HepG2 (cell line): Measurements from ENCODE around the gene PFKM. TPM values are rescaled to one million over a fixed set of nuclear protein-coding genes. Genes with fewer than 3 reads are reported as not detected.
A peak's percentile ranks its signal among the peaks of the same experiment; 100 is the strongest.

ENCODE experiments used
- ATAC-seq: fragments of 200-7000 bp; cut with Tn5 transposase; 3 replicates; pipeline ENCODE4 v1.9.1; 2020; ENCODE audit warnings: mild to moderate bottlenecking, moderate library complexity
- BruUV-seq: library from RNA; stranded (reverse); fragments of 400-500 nt; replicated peaks from 2 replicates; lab custom pipeline; 2021; lab: Mats Ljungman, UMichigan
- CTCF ChIA-PET: fragments of 300-600 bp; formaldehyde crosslinking; extraction: SDS; loops from one replicate; lab custom pipeline; 2021; ENCODE audit warnings: low total read pairs, inconsistent platforms, low intra/inter-chr PET ratio; lab: Yijun Ruan, JAX
- POLR2A ChIA-PET: fragments of 350-600 bp; sonication (Branson Sonifier 250); formaldehyde crosslinking; loops from one replicate; lab custom pipeline; 2020; ENCODE audit warnings: antibody characterized with exemption, inconsistent platforms; lab: Yijun Ruan, JAX
- DNase-seq: peaks from one replicate; pipeline ENCODE4 v3.0.0-alpha.2; 2015; ENCODE audit warnings: low spot score
- FAIRE-seq: peaks from 3 replicates; lab custom pipeline; 2011; peaks lifted over from hg19 to GRCh38; lab: Jason Lieb, UNC
- H2AFZ ChIP-seq: one replicate; pipeline ENCODE4 v1.6.1; 2011; ENCODE audit warnings: low read length, inconsistent platforms
- H3K27ac ChIP-seq: fragments of 300-600 bp; 3 replicates; pipeline ENCODE4 v1.8.0; 2011; ENCODE audit warnings: mixed run types, mild to moderate bottlenecking, mixed read lengths, low read length, inconsistent platforms; ENCODE audit not compliant: insufficient read depth; ENCODE audit errors: extremely low read length
- H3K27me3 ChIP-seq, 2 experiments: fragments of 200-600 bp in 1 of 2; 2 replicates in 1 of 2; 3 replicates in 1 of 2; pipeline versions ENCODE4 v1.6.0 to v1.8.0; 2011; ENCODE audit warnings: low read length in 2 of 2, mild to moderate bottlenecking in 2 of 2, moderate library complexity in 2 of 2, inconsistent platforms in 1 of 2; ENCODE audit not compliant: insufficient read depth in 2 of 2, control insufficient read depth in 1 of 2
- H3K36me3 ChIP-seq, 2 experiments: fragments of 200-600 bp in 1 of 2; replicated peaks in 1 of 2; 2 replicates in 1 of 2; 3 replicates in 1 of 2; pipeline versions ENCODE4 v1.5.1 to v1.8.0; 2011; ENCODE audit warnings: low read length in 2 of 2, inconsistent platforms in 1 of 2; ENCODE audit not compliant: insufficient read depth in 2 of 2, control insufficient read depth in 1 of 2
- H3K4me1 ChIP-seq: 2 replicates; pipeline ENCODE4 v1.5.1; 2012; ENCODE audit warnings: low read length, inconsistent platforms; ENCODE audit not compliant: insufficient read depth
- H3K4me2 ChIP-seq: 2 replicates; pipeline ENCODE4 v1.6.0; 2011; ENCODE audit warnings: low read depth, low read length, inconsistent platforms
- H3K4me3 ChIP-seq, 3 experiments: fragments of 200-600 bp in 1 of 3; sonication (generic), shearing (Covaris generic) in 1 of 3; replicated peaks in 1 of 3; 2 replicates each; pipeline ENCODE4 v1.5.1; 2011 to 2016; ENCODE audit warnings: low read length in 3 of 3, inconsistent platforms in 2 of 3, low read depth in 2 of 3, mild to moderate bottlenecking in 2 of 3, control low read depth in 1 of 3, mixed read lengths in 1 of 3; ENCODE audit not compliant: insufficient read depth in 1 of 3
- H3K79me2 ChIP-seq: one replicate; pipeline ENCODE4 v1.6.1; 2011; ENCODE audit warnings: low read length, inconsistent platforms; ENCODE audit not compliant: insufficient read depth
- H3K9ac ChIP-seq: 2 replicates; pipeline ENCODE4 v1.6.0; 2011; ENCODE audit warnings: mild to moderate bottlenecking, low read depth, low read length, inconsistent platforms; ENCODE audit not compliant: insufficient read depth
- H3K9me3 ChIP-seq: 2 replicates; pipeline ENCODE4 v1.5.1; 2012; ENCODE audit warnings: mild to moderate bottlenecking, low read length
- H4K20me1 ChIP-seq: 2 replicates; pipeline ENCODE4 v1.6.0; 2011; ENCODE audit warnings: inconsistent platforms, mild to moderate bottlenecking, low read length, moderate library complexity; ENCODE audit not compliant: insufficient read depth
- ATF7 ChIP-seq, 2 experiments: fragments of 450-650 bp in 1 of 2; sonication (generic) in 1 of 2; formaldehyde crosslinking in 1 of 2; IDR thresholded peaks; 2 replicates each; pipeline versions ENCODE4 v1.4.0 to v1.6.1; 2016 to 2020; ENCODE audit warnings: antibody characterized with exemption in 1 of 2, mild to moderate bottlenecking in 1 of 2, missing genetic modification reagents in 1 of 2
- WGBS: methylation state at CpG from one replicate; pipeline ENCODE4 v1.1.6; 2017; ENCODE audit warnings: low lambda C conversion rate; 5-methylcytosine and 5-hydroxymethylcytosine counted together
- in situ Hi-C: cut with HindIII; loops from 2 replicates; pipeline ENCODE4 v1.10.0; 2017; ENCODE audit warnings: low pct_unique_long_range_greater_than_20kb; ENCODE audit not compliant: extremely low pct_ligation_motif_present
- intact Hi-C: fragments of 100-400 bp; cut with micrococcal nuclease; formaldehyde crosslinking; loops from one replicate; pipeline ENCODE4 v1.10.0; 2022; ENCODE audit not compliant: unreplicated experiment
- polyA plus RNA-seq, 8 experiments: library from polyadenylated mRNA; depleted of rRNA in 3 of 8; stranded (reverse) in 7 of 8; unstranded in 1 of 8; fragments of >200 nt; fragmentation: Illumina TruSeq in 4 of 8; extraction: Trizol in 4 of 8; gene quantifications; 2 replicates each; pipeline versions ENCODE4 v1.2.1 to v1.2.3, GENCODE V29; 2011 to 2016; ENCODE audit warnings: low read depth in 4 of 8, missing spikeins in 1 of 8, mixed read lengths in 1 of 8; ENCODE audit not compliant: insufficient read depth in 1 of 8
- total RNA-seq, 5 experiments: library from RNA; depleted of rRNA; stranded (reverse); fragments of >200 nt; fragmentation: Illumina TruSeq; extraction: Trizol; gene quantifications; 2 replicates each; pipeline ENCODE4 v1.2.3, GENCODE V29; 2016; ENCODE audit warnings: low read depth in 1 of 5
- TF ChIP-seq, protein P1 (sequence below): sonication (generic); formaldehyde crosslinking; IDR thresholded peaks from 2 replicates; pipeline ENCODE4 v1.4.0; 2020; ENCODE audit warnings: missing genetic modification reagents

The PFKM gene
- total and polyA plus RNA-seq, 2 of the 13 experiments (the other 11 are each of a cell fraction or from before 2014, with no cell fraction given) = 1.9 to 2.4 TPM

DNA sequence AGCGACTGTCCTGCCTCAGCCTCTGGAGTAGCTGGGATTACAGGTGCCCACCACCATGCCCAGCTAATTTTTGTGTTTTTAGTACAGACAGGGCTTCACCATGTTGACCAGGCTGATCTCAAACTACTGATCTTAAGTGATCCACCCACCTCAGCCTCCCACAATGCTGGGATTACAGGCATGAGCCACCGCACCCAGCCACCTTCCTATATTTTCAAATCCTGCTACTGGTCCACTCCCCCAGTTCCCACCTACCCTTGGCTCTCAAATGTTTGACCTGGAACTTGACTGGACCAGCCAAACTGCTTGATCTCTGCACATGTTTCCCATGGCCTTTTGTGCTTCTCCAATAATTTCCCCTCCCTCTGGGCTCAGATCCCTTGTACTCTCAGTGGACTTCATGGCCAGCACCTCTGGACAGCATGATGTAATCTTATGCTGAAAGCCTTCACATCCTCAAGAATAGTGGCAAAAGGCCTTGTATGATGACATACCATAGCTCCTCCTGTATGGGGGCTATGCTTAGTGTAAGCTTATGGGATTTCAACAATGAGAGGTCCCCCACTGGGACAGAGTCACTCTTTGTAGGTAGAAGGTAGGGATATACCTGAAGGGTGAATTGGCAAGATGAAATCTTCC is 61.8 kb downstream of the PFKM start:
- no peak for DNase-seq
- ChIA-PET CTCF (no interaction called here), POLR2A (no interaction called here)
- no peak overlapping the region for H3K4me2 ChIP-seq
- no peaks in the 10 kb centered on the region for H3K9me3 ChIP-seq
- in situ Hi-C loops (no loop called here), intact Hi-C loops (loop anchor here (10.0 kb wide), 1 partner anchor 434 kb away; no protein-coding TSS in a partner anchor)
- BruUV-seq = no TSS peak
- ATAC-seq = no peak
- WGBS = 3% methylated on average over 2 of the region's 2 CpGs
- 0 out of 2 replicates have a peak, but pooled peaks cover 7% of the 10 kb centered on the region for H3K4me1 ChIP-seq
- no peak overlapping the region for H2AFZ ChIP-seq
- no peaks in the 10 kb centered on the region for H4K20me1 ChIP-seq
- no peak overlapping the region for H3K27ac ChIP-seq
- TF ChIP-seq, protein P1, sequence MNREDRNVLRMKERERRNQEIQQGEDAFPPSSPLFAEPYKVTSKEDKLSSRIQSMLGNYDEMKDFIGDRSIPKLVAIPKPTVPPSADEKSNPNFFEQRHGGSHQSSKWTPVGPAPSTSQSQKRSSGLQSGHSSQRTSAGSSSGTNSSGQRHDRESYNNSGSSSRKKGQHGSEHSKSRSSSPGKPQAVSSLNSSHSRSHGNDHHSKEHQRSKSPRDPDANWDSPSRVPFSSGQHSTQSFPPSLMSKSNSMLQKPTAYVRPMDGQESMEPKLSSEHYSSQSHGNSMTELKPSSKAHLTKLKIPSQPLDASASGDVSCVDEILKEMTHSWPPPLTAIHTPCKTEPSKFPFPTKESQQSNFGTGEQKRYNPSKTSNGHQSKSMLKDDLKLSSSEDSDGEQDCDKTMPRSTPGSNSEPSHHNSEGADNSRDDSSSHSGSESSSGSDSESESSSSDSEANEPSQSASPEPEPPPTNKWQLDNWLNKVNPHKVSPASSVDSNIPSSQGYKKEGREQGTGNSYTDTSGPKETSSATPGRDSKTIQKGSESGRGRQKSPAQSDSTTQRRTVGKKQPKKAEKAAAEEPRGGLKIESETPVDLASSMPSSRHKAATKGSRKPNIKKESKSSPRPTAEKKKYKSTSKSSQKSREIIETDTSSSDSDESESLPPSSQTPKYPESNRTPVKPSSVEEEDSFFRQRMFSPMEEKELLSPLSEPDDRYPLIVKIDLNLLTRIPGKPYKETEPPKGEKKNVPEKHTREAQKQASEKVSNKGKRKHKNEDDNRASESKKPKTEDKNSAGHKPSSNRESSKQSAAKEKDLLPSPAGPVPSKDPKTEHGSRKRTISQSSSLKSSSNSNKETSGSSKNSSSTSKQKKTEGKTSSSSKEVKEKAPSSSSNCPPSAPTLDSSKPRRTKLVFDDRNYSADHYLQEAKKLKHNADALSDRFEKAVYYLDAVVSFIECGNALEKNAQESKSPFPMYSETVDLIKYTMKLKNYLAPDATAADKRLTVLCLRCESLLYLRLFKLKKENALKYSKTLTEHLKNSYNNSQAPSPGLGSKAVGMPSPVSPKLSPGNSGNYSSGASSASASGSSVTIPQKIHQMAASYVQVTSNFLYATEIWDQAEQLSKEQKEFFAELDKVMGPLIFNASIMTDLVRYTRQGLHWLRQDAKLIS = no peak
- peak; percentile 17; the same call in 1 of the 2 replicates for TF ChIP-seq ATF7 (IDR thresholded peaks at IDR 0.05)
- TF ChIP-seq ATF7 (CRISPR knock-in tag; IDR thresholded peaks at IDR 0.05) = no peak
- TF ChIP-seq, all 625 proteins: peak for 1
- Histone ChIP-seq H3K9ac (no peak overlapping the region), H3K27me3 (peaks cover 2 to 58% of the 10 kb centered on the region in 2 experiments; a peak in 4 of 5 replicates), H3K4me3 (no peak overlapping the region), H3K79me2 (no peaks in the 10 kb centered on the region), H3K36me3 (no peaks in the 10 kb centered on the region)
- FAIRE-seq = no peak
